Astrocyte (in vitro differentiated cells and primary cell): Measurements from ENCODE around the gene LIPC. TPM values are rescaled to one million over a fixed set of nuclear protein-coding genes. Genes with fewer than 3 reads are reported as not detected.

Source experiments
- DNase-seq: peaks from one replicate; pipeline ENCODE4 v3.0.0-alpha.2; 2010; ENCODE audit warnings: low read depth
- FAIRE-seq: peaks from 2 replicates; lab custom pipeline; 2011; peaks lifted over from hg19 to GRCh38; lab: Jason Lieb, UNC
- H2AFZ ChIP-seq: 2 replicates; pipeline ENCODE4 v1.6.0; 2012; ENCODE audit warnings: low read depth, low read length, inconsistent platforms
- H3K27ac ChIP-seq: 2 replicates; pipeline ENCODE4 v1.5.1; 2011; ENCODE audit warnings: low read depth, low read length, inconsistent platforms
- H3K27me3 ChIP-seq: 2 replicates; pipeline ENCODE4 v1.6.0; 2011; ENCODE audit warnings: low read length, inconsistent platforms; ENCODE audit not compliant: insufficient read depth
- H3K36me3 ChIP-seq: 2 replicates; pipeline ENCODE4 v1.5.1; 2011; ENCODE audit warnings: low read length, inconsistent platforms; ENCODE audit not compliant: insufficient read depth
- H3K4me1 ChIP-seq: 2 replicates; pipeline ENCODE4 v1.5.1; 2011; ENCODE audit warnings: low read length, inconsistent platforms; ENCODE audit not compliant: insufficient read depth
- H3K4me2 ChIP-seq: 2 replicates; pipeline ENCODE4 v1.6.0; 2012; ENCODE audit warnings: low read length, inconsistent platforms
- H3K4me3 ChIP-seq: 2 replicates; pipeline ENCODE4 v1.5.1; 2011; ENCODE audit warnings: low read depth, mild to moderate bottlenecking, low read length, inconsistent platforms; ENCODE audit not compliant: insufficient read depth
- H3K79me2 ChIP-seq: 2 replicates; pipeline ENCODE4 v1.6.0; 2012; ENCODE audit warnings: mild to moderate bottlenecking, low read length, inconsistent platforms; ENCODE audit not compliant: insufficient read depth
- H3K9ac ChIP-seq: 2 replicates; pipeline ENCODE4 v1.6.0; 2012; ENCODE audit warnings: mild to moderate bottlenecking, low read length, inconsistent platforms
- H3K9me3 ChIP-seq: 2 replicates; pipeline ENCODE4 v1.5.1; 2012; ENCODE audit warnings: low read depth, mild to moderate bottlenecking, low read length, inconsistent platforms; ENCODE audit not compliant: insufficient read depth
- H4K20me1 ChIP-seq: 2 replicates; pipeline ENCODE4 v1.6.0; 2012; ENCODE audit warnings: low read length, inconsistent platforms; ENCODE audit not compliant: insufficient read depth
- H3K27ac Mint-ChIP-seq: one replicate; pipeline ENCODE4 v1.8.0; 2021; ENCODE audit warnings: mild to moderate bottlenecking, mixed read lengths; ENCODE audit not compliant: unreplicated experiment
- H3K27me3 Mint-ChIP-seq: one replicate; pipeline ENCODE4 v1.8.0; 2021; ENCODE audit warnings: low read depth, mixed read lengths; ENCODE audit not compliant: unreplicated experiment
- H3K36me3 Mint-ChIP-seq: one replicate; pipeline ENCODE4 v1.8.0; 2021; ENCODE audit warnings: low read depth, mixed read lengths; ENCODE audit not compliant: unreplicated experiment
- H3K4me1 Mint-ChIP-seq: one replicate; pipeline ENCODE4 v1.8.0; 2021; ENCODE audit warnings: low read depth, mixed read lengths; ENCODE audit not compliant: unreplicated experiment
- H3K4me3 Mint-ChIP-seq: one replicate; pipeline ENCODE4 v1.8.0; 2021; ENCODE audit warnings: mild to moderate bottlenecking, moderate library complexity, mixed read lengths; ENCODE audit not compliant: unreplicated experiment
- H3K9me3 Mint-ChIP-seq: one replicate; pipeline ENCODE4 v1.8.0; 2021; ENCODE audit warnings: mild to moderate bottlenecking, mixed read lengths; ENCODE audit not compliant: unreplicated experiment
- CTCF ChIP-seq: IDR thresholded peaks from 2 replicates; pipeline ENCODE4 v1.5.1; 2011; ENCODE audit warnings: low read depth, mild to moderate bottlenecking, inconsistent platforms, low read length, moderate library complexity; ENCODE audit not compliant: insufficient read depth
- EZH2 ChIP-seq: IDR thresholded peaks from 2 replicates; pipeline ENCODE4 v1.6.1; 2012; ENCODE audit warnings: mild to moderate bottlenecking, low read length, inconsistent platforms; ENCODE audit not compliant: insufficient read depth
- total RNA-seq: library from RNA; stranded (reverse); gene quantifications from 2 replicates; pipeline ENCODE4 v1.2.1, GENCODE V29; 2021

Gene LIPC
- total RNA-seq, 1 donor from 2014 or later, result not detected

GRCh38 chr15:58401991-58402649, 29.7 kb upstream of the LIPC start:
- no peaks in the 10 kb centered on the region for H3K36me3 Mint-ChIP-seq
- peaks cover 22% of the 10 kb centered on the region for H3K27me3 Mint-ChIP-seq
- H3K4me2 ChIP-seq, result no peak overlapping the region
- peaks cover 4% of the 10 kb centered on the region for H3K4me1 Mint-ChIP-seq
- H3K36me3 ChIP-seq, result no peaks in the 10 kb centered on the region
- no peaks in the 10 kb centered on the region for H3K79me2 ChIP-seq
- H4K20me1 ChIP-seq, result no peaks in the 10 kb centered on the region
- H3K4me1 ChIP-seq, result no peaks in the 10 kb centered on the region
- DNase-seq, result no peak
- no peak overlapping the region for H2AFZ ChIP-seq
- H3K27ac ChIP-seq, result no peak overlapping the region
- peak overlapping the region; percentile 55 for H3K27ac Mint-ChIP-seq
- H3K9me3 ChIP-seq, result no peaks in the 10 kb centered on the region
- no peak for FAIRE-seq
- no peaks in the 10 kb centered on the region for H3K9me3 Mint-ChIP-seq
- H3K4me3 ChIP-seq, result no peak overlapping the region
- no peak overlapping the region for H3K9ac ChIP-seq
- no peak overlapping the region for H3K4me3 Mint-ChIP-seq
- peaks cover 3% of the 10 kb centered on the region for H3K27me3 ChIP-seq
- TF ChIP-seq EZH2 (no peak), CTCF (no peak)

GRCh38 chr15:58403581-58403980, 28.2 kb upstream of the LIPC start:
- H3K9ac ChIP-seq, result no peak overlapping the region
- Mint-ChIP-seq H3K36me3 (no peaks in the 10 kb centered on the region), H3K27ac (no peak overlapping the region), H3K4me1 (peaks cover 4% of the 10 kb centered on the region), H3K27me3 (peaks cover 17% of the 10 kb centered on the region), H3K4me3 (no peak overlapping the region), H3K9me3 (no peaks in the 10 kb centered on the region)
- no peak overlapping the region for H3K4me2 ChIP-seq
- H3K4me3 ChIP-seq, result no peak overlapping the region
- H3K4me1 ChIP-seq, result no peaks in the 10 kb centered on the region
- H4K20me1 ChIP-seq, result no peaks in the 10 kb centered on the region
- H3K36me3 ChIP-seq, result no peaks in the 10 kb centered on the region
- TF ChIP-seq CTCF (no peak), EZH2 (no peak)
- DNase-seq, result no peak
- no peaks in the 10 kb centered on the region for H3K79me2 ChIP-seq
- peaks cover 3% of the 10 kb centered on the region for H3K27me3 ChIP-seq
- H2AFZ ChIP-seq, result no peak overlapping the region
- no peak overlapping the region for H3K27ac ChIP-seq
- no peak for FAIRE-seq
- H3K9me3 ChIP-seq, result no peaks in the 10 kb centered on the region

GRCh38 chr15:58404020-58404419, 27.8 kb upstream of the LIPC start:
- Histone ChIP-seq H3K9me3 (no peaks in the 10 kb centered on the region), H4K20me1 (no peaks in the 10 kb centered on the region), H3K27me3 (peaks cover 3% of the 10 kb centered on the region), H3K36me3 (no peaks in the 10 kb centered on the region), H3K9ac (no peak overlapping the region), H3K27ac (no peak overlapping the region), H3K4me2 (no peak overlapping the region), H3K4me1 (no peaks in the 10 kb centered on the region), H3K4me3 (no peak overlapping the region), H3K79me2 (no peaks in the 10 kb centered on the region), H2AFZ (no peak overlapping the region)
- H3K4me3 Mint-ChIP-seq, result no peak overlapping the region
- FAIRE-seq (no peak), DNase-seq (no peak)
- no peaks in the 10 kb centered on the region for H3K9me3 Mint-ChIP-seq
- peaks cover 4% of the 10 kb centered on the region for H3K4me1 Mint-ChIP-seq
- TF ChIP-seq CTCF, result no peak
- TF ChIP-seq EZH2, result no peak
- H3K27me3 Mint-ChIP-seq, result peaks cover 17% of the 10 kb centered on the region
- no peak overlapping the region for H3K27ac Mint-ChIP-seq
- H3K36me3 Mint-ChIP-seq, result no peaks in the 10 kb centered on the region
